ENCODE data around the gene ASPG.
A peak's percentile ranks its signal among the peaks of the same experiment; 100 is the strongest.
"Not testable (repeated sequence)": the region's sequence is repeated elsewhere in the genome, so short reads cannot be mapped to it uniquely, and the experiment has no call there.

The ASPG gene

GRCh38 chr14:104147346-104148125 lies 62.0 kb downstream of the ASPG start:
- DNase-seq (ENCODE audit: low read depth), result no peak

GRCh38 chr14:104148433-104149277 lies 63.2 kb downstream of the ASPG start:
- DNase-seq (ENCODE audit: low read depth), result no peak

DNA sequence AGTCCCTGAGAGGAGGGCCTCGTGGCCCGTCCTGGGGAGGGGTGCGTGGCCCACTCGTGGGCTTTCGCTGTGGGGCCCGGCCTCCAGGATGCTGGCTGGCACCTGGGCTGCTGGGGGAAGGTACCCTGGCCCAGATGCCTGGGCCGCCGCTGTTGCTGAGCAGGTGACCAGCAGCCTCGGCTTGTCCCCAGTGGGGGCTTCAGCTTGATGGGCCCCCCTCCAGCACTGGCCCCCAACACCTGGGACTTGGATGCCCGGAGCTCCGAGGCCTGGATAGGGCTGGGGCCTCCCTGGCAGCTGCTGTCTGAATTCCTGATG lies 63.7 kb downstream of the ASPG start:
- DNase-seq (ENCODE audit: low read depth), result no peak

- no peak for DNase-seq (ENCODE audit: low read depth)
Observed at GRCh38 chr14:104149617-104150135, 64.2 kb downstream of the ASPG start.

DNA sequence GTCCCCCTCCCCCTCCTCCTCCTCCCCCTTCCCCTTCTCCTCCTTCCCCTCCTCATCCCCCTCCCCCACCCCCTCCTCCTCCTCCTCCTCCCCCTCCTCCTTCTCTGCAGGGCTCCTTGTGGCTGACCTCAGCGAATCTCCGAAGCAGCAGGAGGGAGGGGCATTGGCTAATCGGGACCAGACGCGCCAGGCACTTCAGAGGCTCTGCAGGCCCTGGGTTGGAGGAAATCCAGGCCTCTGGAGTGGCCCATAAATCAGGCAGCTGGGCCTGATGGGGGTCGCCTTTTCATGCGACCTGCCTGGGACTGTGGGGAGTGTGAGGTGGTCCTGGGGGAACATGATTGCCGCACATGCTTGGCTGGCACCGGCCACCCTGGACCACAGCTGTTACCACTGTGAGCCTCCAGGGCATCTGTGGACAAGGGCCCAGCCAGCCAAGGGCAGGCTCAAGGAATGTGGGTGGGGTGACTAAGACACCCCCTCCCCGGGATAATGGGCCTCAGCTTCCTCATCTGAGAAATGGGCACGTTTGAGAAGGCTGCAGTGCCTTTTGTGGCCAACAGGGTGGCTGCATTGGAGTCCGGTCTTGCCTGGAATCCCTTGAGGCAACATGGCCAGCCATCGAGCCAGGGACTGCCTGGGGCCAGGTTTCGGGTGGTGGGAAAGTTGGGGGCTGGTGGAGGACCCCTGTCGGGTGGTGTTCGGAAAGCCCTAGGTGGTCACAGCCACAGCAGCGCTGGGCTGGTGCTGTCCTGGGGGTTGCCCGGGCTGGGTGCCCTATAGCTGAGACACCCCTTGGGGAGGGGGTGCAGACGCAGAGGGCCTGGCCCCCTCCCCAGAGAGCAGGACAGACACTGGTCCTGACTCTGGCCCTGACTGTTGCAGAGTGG lies 64.9 kb downstream of the ASPG start:
- peak; percentile 6 for DNase-seq (ENCODE audit: low read depth)

DNA sequence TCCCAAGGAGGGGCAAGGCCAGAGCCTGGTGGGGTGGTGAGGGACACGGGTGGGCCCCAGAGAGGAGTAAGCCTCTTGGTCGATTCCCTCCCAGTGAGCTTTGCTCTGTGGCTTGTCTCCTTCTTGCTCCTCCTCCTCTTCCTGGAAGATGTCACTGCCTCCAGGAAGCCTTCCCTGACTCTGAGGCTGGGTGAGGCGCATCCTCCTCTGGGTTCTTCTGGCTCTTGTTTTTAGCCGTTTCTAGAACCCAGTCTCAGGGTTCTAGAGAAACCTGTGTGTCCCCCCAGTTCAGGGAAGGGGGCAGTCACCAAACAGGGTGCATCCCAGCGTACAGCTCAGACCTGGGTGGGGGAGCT lies 65.5 kb downstream of the ASPG start:
- DNase-seq (ENCODE audit: low read depth), result no peak

DNA sequence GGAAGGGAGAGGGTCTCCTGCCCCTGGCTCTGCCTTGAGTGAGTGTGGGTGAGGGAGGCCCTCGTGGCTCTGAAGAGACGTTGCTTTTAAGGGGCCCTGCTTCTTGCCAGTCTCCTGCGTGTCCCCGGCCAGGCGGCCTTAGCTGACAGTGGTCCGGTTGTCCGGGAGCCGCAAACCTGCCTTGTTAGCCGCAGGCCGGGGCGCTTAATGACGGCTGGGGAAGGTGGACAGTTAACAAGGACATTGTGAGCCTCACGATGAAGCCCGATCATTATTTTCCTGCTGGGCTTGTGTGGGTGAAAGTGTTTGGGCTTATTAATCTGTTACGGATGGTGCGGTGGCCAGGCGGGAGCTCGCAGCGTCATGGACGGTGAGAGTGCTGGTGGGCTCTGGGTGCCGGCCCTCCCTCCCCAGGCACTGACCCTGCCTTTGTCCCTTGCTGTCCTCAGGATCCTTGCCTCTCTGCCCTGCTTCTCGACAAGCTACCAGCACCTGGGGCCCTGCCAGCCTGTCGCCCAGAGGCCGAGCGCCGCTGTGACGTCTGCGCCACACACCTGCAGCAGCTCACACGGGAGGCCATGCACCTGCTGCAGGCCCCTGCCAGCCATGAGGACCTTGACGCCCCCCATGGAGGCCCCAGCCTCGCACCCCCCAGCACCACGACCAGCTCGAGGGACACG lies 66.2 kb downstream of the ASPG start:
- DNase-seq (ENCODE audit: low read depth), result no peak

DNA sequence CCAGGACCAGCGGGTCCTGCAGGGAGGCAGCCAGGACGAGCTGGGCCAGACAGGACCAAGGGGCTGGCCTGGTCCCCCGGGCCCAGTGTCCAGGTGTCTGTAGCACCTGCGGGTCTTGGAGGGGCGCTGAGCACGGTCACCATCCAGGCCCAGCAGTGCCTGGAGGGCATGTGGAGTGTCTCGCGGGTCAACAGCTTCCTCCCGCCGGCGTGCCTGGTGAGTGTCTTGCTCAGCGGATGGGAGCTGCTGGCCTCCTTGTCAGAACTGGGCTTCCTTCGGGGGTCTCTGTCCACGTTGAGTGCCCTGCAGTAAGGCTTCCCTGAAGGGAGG lies 66.7 kb downstream of the ASPG start:
- DNase-seq (ENCODE audit: low read depth), result no peak

- DNase-seq (ENCODE audit: low read depth), result no peak
Observed at GRCh38 chr14:104152686-104153393, 67.3 kb downstream of the ASPG start.

- DNase-seq (ENCODE audit: low read depth), result not testable (repeated sequence)
Observed at GRCh38 chr14:104153394-104153755, 67.9 kb downstream of the ASPG start.

DNA sequence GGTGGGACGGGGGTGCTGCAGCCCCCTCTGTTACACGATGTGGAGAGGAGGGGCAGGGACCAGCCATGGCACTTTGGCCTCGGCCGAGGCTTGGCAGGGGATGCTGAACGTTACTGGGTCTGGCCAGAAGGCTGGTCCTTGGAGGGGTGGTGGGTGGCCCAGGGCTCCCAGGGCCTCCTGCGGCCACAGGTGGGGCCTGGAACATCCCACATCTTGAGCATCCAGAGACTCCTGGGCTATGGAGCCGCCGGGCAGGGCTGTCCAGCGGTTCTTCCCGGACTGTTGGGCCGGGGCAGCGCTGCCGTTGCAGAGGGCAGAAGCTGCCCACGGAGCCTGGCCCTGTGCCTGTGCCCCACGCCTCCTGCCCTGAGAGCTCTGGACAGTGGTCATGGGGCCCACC lies 68.7 kb downstream of the ASPG start:
- DNase-seq (ENCODE audit: low read depth), result no peak

DNA sequence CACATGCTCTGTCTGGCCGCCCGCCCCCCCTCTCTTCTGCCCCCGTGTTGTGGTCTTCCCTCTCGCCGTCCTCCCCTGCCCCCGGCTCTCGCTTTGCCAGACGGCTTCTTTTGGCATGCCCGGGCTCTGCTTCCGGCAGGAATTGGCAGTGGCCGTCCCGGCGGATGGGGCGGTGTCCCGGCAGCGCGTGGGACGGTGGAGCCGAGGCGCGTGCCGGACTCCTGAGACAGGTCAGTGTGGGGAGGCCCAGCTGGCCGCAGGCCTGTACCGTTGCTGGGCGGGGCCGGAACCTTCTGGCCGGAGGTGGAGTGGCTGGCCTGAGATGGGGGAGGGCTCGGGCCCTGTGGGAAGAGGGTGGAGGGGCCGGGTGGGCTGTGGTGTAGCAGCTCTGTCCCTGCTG lies 70.0 kb downstream of the ASPG start:
- DNase-seq (ENCODE audit: low read depth), result no peak

- no peak for DNase-seq (ENCODE audit: low read depth)
Observed at GRCh38 chr14:104156142-104156541, 70.6 kb downstream of the ASPG start.

DNA sequence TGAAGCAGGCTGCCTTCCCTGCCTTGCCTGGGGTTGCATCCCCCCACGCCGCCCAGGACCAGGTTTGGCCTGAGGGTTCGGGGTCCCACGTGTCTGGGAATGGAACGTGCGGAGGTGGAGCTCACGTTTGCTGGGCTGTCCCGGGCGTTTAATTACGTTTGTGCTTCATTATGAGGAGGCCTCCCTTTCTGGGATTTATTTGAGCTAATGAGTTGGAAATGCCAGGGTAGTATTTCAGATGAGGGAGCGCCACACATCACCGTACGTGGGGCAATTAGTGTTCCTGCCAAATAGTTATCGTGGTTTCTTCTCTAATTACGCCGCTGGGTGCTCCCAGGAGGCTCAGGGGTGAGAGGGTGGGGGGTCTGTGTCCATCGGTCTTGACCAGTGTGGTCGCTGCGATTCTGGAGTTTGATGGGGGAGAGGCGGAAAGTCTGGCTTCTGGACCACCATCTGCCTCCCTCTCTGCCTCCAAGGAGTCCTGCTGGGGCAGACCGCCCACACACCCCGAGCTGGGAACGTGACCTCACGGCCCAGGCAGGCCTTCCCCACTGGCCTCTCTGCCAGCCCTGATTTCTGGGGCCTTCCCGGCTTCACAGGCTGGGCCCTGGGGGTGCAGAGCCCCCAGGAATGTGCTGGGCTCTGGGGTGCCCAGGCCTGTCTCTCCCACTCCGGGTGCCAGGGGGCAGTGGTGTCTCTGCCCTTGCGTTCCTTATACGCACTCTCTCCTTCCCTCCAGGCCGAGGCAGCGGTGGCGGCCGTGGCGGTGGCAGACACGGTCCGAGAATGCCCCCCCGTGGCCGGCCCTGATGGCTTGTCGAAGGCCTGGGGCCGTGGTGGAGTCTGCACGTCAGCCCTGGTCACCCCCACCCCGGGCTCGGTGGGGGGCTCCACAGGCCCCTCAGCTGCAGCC lies 71.8 kb downstream of the ASPG start:
- DNase-seq (ENCODE audit: low read depth), result no peak

- no peak for DNase-seq (ENCODE audit: low read depth)
Observed at GRCh38 chr14:104158827-104159798, 73.6 kb downstream of the ASPG start.

GRCh38 chr14:104159990-104160389 lies 74.5 kb downstream of the ASPG start:
- DNase-seq (ENCODE audit: low read depth), result no peak

DNA sequence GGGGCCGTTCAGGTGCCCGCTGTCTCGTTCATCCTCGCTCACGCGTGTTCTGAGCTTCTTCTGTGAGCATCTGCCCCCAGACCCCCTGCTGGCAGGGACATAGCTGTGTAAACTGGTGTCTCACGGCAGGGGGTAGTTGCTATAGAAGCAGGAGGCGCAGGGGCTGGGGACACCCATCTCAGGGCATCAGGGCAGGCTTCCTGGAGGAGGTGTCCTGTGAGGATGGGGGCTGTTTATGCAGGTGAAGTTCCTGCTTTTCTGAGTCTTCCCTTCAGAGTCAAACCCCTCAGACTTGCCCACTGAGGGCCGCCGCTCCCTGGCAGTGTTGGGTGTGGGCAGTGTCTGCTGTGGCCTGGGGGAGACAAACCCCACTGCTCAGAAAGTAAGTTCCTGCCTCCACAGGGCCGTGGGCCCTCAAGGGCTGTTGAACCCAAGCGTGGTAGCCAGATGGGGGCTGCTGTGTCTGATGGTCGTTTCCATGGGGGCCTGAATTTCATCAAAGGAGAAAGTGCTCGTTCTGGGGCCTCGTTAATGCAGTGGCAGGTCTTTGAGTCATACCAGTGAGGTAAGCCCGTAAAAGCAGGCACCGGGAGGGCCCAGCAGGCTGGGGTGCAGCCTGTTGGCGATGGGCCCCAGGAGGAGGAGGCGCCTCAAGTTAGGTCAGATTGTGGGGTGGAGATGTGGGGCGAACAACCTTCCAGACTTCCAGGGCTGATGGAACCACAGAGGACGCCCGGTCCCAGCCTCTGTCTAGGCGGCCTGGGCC lies 76.3 kb downstream of the ASPG start:
- DNase-seq (ENCODE audit: low read depth), result no peak

- no peak for DNase-seq (ENCODE audit: low read depth)
Observed at GRCh38 chr14:104162495-104162894, 77.0 kb downstream of the ASPG start.
